OCI-LY3 (cell line): ENCODE results near the gene FYN.
A peak's percentile ranks its signal among the peaks of the same experiment; 100 is the strongest.

Source experiments
- H2AFZ ChIP-seq: fragments of 200-600, 300-600 bp; shearing (Covaris generic); 2 replicates; pipeline ENCODE4 v1.6.0; 2014; ENCODE audit warnings: antibody characterized with exemption, low read depth, low read length
- H3K27ac ChIP-seq: fragments of 200-600, 300-600 bp; sonication (generic); 2 replicates; pipeline ENCODE4 v1.5.1; 2014; ENCODE audit warnings: mild to moderate bottlenecking, low read length, moderate library complexity, mixed read lengths
- H3K27me3 ChIP-seq: fragments of 200-600, 300-600 bp; sonication (generic); 2 replicates; pipeline ENCODE4 v1.6.1; 2014; ENCODE audit warnings: low read depth, low read length, mixed read lengths
- H3K36me3 ChIP-seq: fragments of 200-600, 300-600 bp; sonication (generic); replicated peaks from 2 replicates; pipeline ENCODE3; 2014; ENCODE audit warnings: low read depth, low read length, mixed read lengths
- H3K4me1 ChIP-seq: fragments of 300-600, 200-600 bp; sonication (generic); 2 replicates; pipeline ENCODE4 v1.6.1; 2014; ENCODE audit warnings: low read length, mixed read lengths
- H3K4me2 ChIP-seq: fragments of 200-600, 300-600 bp; sonication (generic); 2 replicates; pipeline ENCODE4 v1.6.1; 2014; ENCODE audit warnings: low read length, mixed read lengths
- H3K4me3 ChIP-seq: fragments of 300-600, 200-600 bp; sonication (generic); 2 replicates; pipeline ENCODE4 v1.5.1; 2014; ENCODE audit warnings: antibody characterized with exemption, mild to moderate bottlenecking, low read length, moderate library complexity
- H3K79me2 ChIP-seq: fragments of 300-600, 200-600 bp; shearing (Covaris generic); 2 replicates; pipeline ENCODE4 v1.6.1; 2014; ENCODE audit warnings: mild to moderate bottlenecking, low read length, mixed read lengths
- H3K9ac ChIP-seq: fragments of 300-600, 200-600 bp; shearing (Covaris generic); 2 replicates; pipeline ENCODE4 v1.6.0; 2014; ENCODE audit warnings: mild to moderate bottlenecking, low read length, moderate library complexity
- H3K9me3 ChIP-seq: fragments of 200-600, 300-600 bp; shearing (Covaris generic); 2 replicates; pipeline ENCODE4 v1.6.1; 2014; ENCODE audit warnings: low read length, mixed read lengths; ENCODE audit not compliant: insufficient read depth
- H4K20me1 ChIP-seq: fragments of 200-600, 300-600 bp; sonication (generic); 2 replicates; pipeline ENCODE4 v1.6.1; 2016; ENCODE audit warnings: low read length, mixed read lengths; ENCODE audit not compliant: insufficient read depth
- CTCF ChIP-seq: fragments of 200-600, 300-600 bp; sonication (generic); IDR thresholded peaks from 2 replicates; pipeline ENCODE4 v1.5.1; 2014; ENCODE audit warnings: antibody characterized with exemption, low read length, low read depth
- EZH2phosphoT487 ChIP-seq: fragments of 200-600 bp; shearing (Covaris generic); IDR thresholded peaks from 2 replicates; pipeline ENCODE4 v1.6.1; 2018; ENCODE audit warnings: antibody characterized with exemption, mixed run types, low read depth

FYN gene

DNA sequence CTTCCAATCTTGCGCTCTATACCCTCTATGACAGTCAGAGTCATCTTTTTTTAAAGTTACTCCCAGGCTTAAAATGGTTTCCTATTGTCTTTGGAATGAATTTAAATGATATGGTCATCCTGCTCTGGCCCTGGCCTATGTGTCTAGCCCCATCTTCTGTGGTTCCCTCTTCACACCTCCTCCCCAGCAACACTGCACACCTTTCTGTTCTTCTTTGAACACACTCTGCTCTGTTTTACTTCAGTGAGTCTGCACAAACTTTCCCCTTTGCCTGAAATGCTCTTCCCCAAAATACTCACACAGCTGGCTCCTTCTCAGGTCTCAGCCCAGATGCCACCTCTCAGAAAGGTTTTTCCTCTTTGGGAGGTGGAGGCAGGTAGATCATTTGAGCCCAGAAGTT lies 132.7 kb downstream of the FYN start:
- peaks cover 13% of the 10 kb centered on the region for H3K4me1 ChIP-seq
- TF ChIP-seq EZH2phosphoT487 (no peak), CTCF (no peak)

DNA sequence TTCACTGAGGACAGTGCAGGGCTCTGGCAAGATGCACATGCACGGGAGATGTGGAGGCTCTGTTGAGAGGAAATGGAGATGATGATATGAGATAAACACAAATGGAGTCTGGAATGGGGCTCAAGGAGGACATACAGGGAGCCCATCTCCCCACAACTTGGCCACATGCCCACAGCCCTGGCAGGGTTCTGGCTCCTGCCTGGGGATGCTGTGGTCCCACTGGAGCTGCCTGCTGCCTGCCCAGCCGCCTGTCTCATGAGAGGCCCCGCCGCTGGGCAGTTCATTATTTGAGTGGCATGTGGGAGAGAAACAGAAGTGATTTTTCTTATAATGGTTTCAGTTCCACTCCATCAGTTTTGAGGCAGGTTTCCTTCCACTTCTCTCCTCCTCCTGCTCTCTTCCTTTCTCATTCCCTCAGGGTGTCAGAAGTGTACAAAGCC lies 134.0 kb downstream of the FYN start:
- Histone ChIP-seq H3K4me2 (peak overlapping the region; percentile 31), H2AFZ (no peak overlapping the region), H3K27ac (no peak overlapping the region), H3K36me3 (no peaks in the 10 kb centered on the region), H3K4me1 (peaks cover 13% of the 10 kb centered on the region), H3K9ac (no peak overlapping the region), H3K4me3 (no peak overlapping the region), H4K20me1 (no peaks in the 10 kb centered on the region), H3K9me3 (no peaks in the 10 kb centered on the region), H3K79me2 (no peaks in the 10 kb centered on the region), H3K27me3 (peaks cover 5% of the 10 kb centered on the region; the same call in 1 of the 2 replicates)
- no peak for TF ChIP-seq CTCF
- TF ChIP-seq EZH2phosphoT487: no peak

More for the DNA sequence above, 132.7 kb downstream of the FYN start:
- Histone ChIP-seq H3K27me3 (no peaks in the 10 kb centered on the region), H3K27ac (no peak overlapping the region), H3K9ac (no peak overlapping the region), H2AFZ (no peak overlapping the region), H4K20me1 (no peaks in the 10 kb centered on the region), H3K9me3 (no peaks in the 10 kb centered on the region), H3K4me2 (no peak overlapping the region), H3K36me3 (no peaks in the 10 kb centered on the region), H3K4me3 (no peak overlapping the region), H3K79me2 (no peaks in the 10 kb centered on the region)

- TF ChIP-seq CTCF (no peak), EZH2phosphoT487 (no peak)
- H3K36me3 ChIP-seq: no peaks in the 10 kb centered on the region
- H3K79me2 ChIP-seq: no peaks in the 10 kb centered on the region
- H3K27ac ChIP-seq: no peak overlapping the region
- H3K27me3 ChIP-seq: peaks cover 5% of the 10 kb centered on the region; the same call in 1 of the 2 replicates
- no peaks in the 10 kb centered on the region for H3K9me3 ChIP-seq
- H4K20me1 ChIP-seq: no peaks in the 10 kb centered on the region
- H3K4me3 ChIP-seq: no peak overlapping the region
- H2AFZ ChIP-seq: no peak overlapping the region
- H3K4me1 ChIP-seq: peaks cover 13% of the 10 kb centered on the region
- no peak overlapping the region for H3K9ac ChIP-seq
- H3K4me2 ChIP-seq: peak overlapping the region; percentile 31; the same call in 1 of the 2 replicates
These were observed 134.6 kb downstream of the FYN start for GRCh38 chr6:111738631-111739030.

- H3K9ac ChIP-seq: no peak overlapping the region
- no peak overlapping the region for H3K4me2 ChIP-seq
- H4K20me1 ChIP-seq: no peaks in the 10 kb centered on the region
- H3K4me3 ChIP-seq: no peak overlapping the region
- H3K27ac ChIP-seq: no peak overlapping the region
- no peaks in the 10 kb centered on the region for H3K9me3 ChIP-seq
- no peaks in the 10 kb centered on the region for H3K79me2 ChIP-seq
- no peaks in the 10 kb centered on the region for H3K36me3 ChIP-seq
- no peak overlapping the region for H2AFZ ChIP-seq
- peaks cover 13% of the 10 kb centered on the region for H3K4me1 ChIP-seq
- H3K27me3 ChIP-seq: peaks cover 5% of the 10 kb centered on the region; the same call in 1 of the 2 replicates
- no peak for TF ChIP-seq CTCF
- no peak for TF ChIP-seq EZH2phosphoT487
These were observed 135.1 kb downstream of the FYN start for GRCh38 chr6:111738156-111738555.
